Kidney epithelial cell (primary cell): ENCODE results near the gene RBM4B. TPM values are rescaled to one million over a fixed set of nuclear protein-coding genes. Genes with fewer than 3 reads are reported as not detected.

ENCODE experiments used
- DNase-seq: peaks from one replicate; pipeline ENCODE4 v3.0.0-alpha.2; 2010; ENCODE audit warnings: low read depth
- H3K27me3 ChIP-seq: 2 replicates; pipeline ENCODE4 v1.6.0; 2011; ENCODE audit warnings: low read length; ENCODE audit not compliant: control insufficient read depth, insufficient read depth
- H3K36me3 ChIP-seq: 2 replicates; pipeline ENCODE4 v1.5.1; 2011; ENCODE audit warnings: low read length; ENCODE audit not compliant: control insufficient read depth, insufficient read depth
- H3K4me3 ChIP-seq: 2 replicates; pipeline ENCODE4 v1.5.1; 2011; ENCODE audit warnings: low read depth, mild to moderate bottlenecking, control low read depth, low read length
- total RNA-seq: library from RNA; depleted of rRNA; stranded (reverse); fragments of >200 nt; gene quantifications from 2 replicates; pipeline ENCODE4 v1.2.3, GENCODE V29; 2015
- TF ChIP-seq, protein P1 (sequence below): IDR thresholded peaks from 2 replicates; pipeline ENCODE4 v1.5.1; 2011; ENCODE audit warnings: mild to moderate bottlenecking, moderate library complexity, low read length, control low read depth, inconsistent platforms; ENCODE audit not compliant: insufficient read depth, poor library complexity, severe bottlenecking

RBM4B gene
- total RNA-seq, 1 donor from 2014 or later = 17.4 TPM

DNA sequence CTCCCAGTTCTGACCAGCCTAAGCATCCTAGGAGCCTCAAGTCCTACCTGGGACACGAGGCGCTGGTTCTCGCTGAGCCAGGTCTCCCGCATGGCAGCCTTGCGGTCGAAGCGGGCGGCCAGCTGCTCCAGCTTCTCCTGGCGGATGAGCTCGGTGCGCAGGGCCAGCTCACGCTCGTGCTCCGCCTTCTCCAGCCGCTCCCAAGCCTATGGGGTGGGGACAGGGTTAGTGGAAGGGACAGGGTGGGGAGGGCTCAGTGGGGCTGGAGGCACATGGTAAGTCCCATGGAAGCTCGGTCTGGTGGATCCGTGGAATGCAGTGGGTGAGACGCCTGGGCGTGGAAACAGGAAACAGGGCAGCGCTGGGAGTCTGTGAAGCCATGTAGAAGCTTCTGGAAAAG lies 30.4 kb upstream of the RBM4B start:
- TF ChIP-seq, protein P1, sequence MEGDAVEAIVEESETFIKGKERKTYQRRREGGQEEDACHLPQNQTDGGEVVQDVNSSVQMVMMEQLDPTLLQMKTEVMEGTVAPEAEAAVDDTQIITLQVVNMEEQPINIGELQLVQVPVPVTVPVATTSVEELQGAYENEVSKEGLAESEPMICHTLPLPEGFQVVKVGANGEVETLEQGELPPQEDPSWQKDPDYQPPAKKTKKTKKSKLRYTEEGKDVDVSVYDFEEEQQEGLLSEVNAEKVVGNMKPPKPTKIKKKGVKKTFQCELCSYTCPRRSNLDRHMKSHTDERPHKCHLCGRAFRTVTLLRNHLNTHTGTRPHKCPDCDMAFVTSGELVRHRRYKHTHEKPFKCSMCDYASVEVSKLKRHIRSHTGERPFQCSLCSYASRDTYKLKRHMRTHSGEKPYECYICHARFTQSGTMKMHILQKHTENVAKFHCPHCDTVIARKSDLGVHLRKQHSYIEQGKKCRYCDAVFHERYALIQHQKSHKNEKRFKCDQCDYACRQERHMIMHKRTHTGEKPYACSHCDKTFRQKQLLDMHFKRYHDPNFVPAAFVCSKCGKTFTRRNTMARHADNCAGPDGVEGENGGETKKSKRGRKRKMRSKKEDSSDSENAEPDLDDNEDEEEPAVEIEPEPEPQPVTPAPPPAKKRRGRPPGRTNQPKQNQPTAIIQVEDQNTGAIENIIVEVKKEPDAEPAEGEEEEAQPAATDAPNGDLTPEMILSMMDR = no peak
- DNase-seq = no peak
- Histone ChIP-seq H3K36me3 (peaks cover 1% of the 10 kb centered on the region), H3K27me3 (no peaks in the 10 kb centered on the region), H3K4me3 (no peak overlapping the region)

DNA sequence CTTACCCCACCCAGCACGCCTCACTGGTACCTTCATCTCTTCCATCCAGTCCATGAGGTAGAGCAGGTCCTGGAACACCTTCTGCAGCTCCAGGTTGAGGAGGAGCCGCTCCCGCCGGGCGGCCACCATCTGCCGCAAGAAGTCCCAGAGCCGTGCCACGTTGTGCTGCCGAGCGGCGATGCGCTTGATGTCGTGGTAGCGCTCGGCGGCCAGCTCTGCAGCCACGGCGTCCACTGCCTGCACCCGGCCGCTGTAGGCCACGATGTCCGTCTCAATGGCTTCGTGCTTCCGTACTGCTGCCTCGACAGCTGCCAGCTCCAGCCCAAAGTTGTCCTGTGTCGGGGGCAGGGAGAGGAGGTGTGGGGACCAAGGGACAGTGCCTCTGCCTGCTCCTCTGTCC lies 29.8 kb upstream of the RBM4B start:
- TF ChIP-seq, protein P1 = no peak
- H3K36me3 ChIP-seq = peaks cover 1% of the 10 kb centered on the region
- H3K27me3 ChIP-seq = no peaks in the 10 kb centered on the region
- DNase-seq = no peak
- H3K4me3 ChIP-seq = no peak overlapping the region

DNA sequence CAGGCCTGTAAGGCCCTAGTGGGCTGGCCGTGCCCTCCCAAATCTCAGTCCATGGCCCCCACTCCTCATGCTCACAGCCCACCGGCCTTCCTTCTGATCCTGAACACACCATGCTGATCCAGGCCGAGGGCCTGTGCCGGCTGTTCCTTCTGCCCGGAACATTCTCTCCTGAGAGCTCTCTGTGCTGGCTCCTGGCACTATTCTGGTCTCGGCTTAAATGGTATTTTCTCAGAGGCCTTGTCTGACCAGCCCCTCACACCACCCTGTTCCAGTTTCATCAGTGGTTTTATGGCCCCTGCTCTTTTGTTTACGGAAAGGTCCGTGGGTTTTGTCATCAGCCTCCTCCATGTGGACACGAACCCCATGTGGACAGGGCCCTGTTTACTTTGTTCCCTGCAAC lies 29.3 kb upstream of the RBM4B start:
- no peaks in the 10 kb centered on the region for H3K27me3 ChIP-seq
- no peak overlapping the region for H3K4me3 ChIP-seq
- TF ChIP-seq, protein P1 = no peak
- H3K36me3 ChIP-seq = peaks cover 1% of the 10 kb centered on the region
- no peak for DNase-seq

DNA sequence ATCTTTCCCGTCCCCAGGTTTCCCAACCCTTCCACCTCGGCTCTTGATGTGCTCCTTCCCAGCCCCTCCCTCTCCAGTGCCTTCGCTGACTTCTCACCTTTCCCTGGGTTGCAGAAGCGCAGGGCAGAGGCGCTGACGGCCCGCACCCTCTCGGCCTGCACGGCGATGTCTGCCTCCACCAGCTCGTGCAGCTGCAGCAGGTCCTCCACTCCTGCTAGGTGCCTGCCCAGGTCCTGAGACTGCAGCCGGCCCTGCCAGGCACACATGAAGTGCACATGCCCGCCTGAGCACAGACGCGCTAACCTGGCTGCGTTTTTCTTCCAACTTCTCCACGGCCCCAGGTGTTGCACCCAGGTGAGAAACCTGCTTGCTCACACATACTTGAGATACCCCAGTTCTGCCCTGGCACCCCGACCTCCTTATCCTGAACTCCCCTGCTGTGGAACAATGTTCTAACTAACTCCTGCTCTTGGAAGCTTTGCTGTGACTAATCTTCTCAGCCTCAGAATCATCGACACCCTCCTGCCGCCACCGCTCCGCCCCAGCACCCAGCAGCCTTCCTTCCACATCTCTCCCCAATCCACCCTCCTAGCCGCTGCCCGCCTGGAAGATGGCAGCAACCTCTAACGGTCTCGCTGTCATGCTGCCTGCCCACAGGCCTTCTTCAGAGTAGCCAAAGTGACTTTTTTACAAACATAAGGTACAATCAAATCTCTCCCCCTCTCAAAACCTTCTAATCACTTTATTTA lies 28.1 kb upstream of the RBM4B start:
- TF ChIP-seq, protein P1 = no peak
- DNase-seq = no peak
- peaks cover 2% of the 10 kb centered on the region for H3K36me3 ChIP-seq
- H3K4me3 ChIP-seq = no peak overlapping the region
- no peaks in the 10 kb centered on the region for H3K27me3 ChIP-seq

DNA sequence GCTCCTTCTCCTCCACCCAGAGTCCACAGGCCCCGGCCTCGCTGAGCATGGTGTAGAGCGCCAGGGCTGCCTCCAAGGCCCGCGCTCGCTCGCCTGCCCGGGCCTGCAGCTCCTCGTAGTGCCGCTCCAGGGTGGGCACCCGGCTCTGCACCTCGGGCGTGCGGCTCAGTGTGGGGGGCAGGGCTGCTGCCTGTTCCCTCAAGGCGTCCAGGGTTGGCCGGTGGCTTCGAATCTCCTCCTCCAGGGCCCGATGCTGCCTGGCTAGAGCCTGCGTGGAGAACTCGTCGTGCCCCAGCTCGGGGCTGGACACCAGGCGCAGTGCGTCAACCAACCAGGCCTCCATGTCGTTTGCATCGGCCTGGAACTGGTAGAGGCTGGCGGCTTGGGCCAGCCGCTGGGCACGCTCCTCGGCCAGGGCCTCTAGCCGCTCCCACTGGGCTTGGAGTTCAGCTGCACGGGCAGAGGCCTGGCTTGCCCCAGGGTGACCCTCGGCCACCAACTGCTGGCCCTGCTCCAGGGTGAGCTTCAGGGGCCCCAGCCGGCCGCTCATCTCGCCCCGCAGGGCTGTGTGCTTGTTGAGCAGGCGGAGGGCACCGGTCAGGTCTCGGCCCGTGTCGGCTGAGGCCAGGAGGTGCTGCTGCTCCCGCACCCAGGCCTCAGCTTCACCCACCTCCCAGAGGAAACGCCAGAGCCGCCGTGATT lies 27.1 kb upstream of the RBM4B start:
- Histone ChIP-seq H3K27me3 (no peaks in the 10 kb centered on the region), H3K4me3 (no peak overlapping the region), H3K36me3 (peaks cover 3% of the 10 kb centered on the region)
- DNase-seq = no peak
- TF ChIP-seq, protein P1 = no peak
